HL-60/S4 (cell line): ENCODE results near the gene PRR14L.
"Not testable (repeated sequence)": the region's sequence is repeated elsewhere in the genome, so short reads cannot be mapped to it uniquely, and the experiment has no call there.

Experiments used
- in situ Hi-C: fragments of 300-500 bp; cut with MboI; formaldehyde crosslinking; loops from 2 replicates; pipeline ENCODE4 v1.14.3; 2022; ENCODE audit warnings: low sequenced_read_pairs

Gene PRR14L

GRCh38 chr22:31742115-31742514, 7.8 kb downstream of the PRR14L start:
- in situ Hi-C loops = no loop called here

GRCh38 chr22:31740314-31740713, 9.6 kb downstream of the PRR14L start:
- in situ Hi-C loops = not testable (repeated sequence)

GRCh38 chr22:31739795-31740201, 10.1 kb downstream of the PRR14L start:
- in situ Hi-C loops = no loop called here

- in situ Hi-C loops = no loop called here
These were observed 11.4 kb downstream of the PRR14L start for GRCh38 chr22:31738566-31738965.

- in situ Hi-C loops = no loop called here
These were observed 12.0 kb downstream of the PRR14L start for GRCh38 chr22:31737932-31738331.

DNA sequence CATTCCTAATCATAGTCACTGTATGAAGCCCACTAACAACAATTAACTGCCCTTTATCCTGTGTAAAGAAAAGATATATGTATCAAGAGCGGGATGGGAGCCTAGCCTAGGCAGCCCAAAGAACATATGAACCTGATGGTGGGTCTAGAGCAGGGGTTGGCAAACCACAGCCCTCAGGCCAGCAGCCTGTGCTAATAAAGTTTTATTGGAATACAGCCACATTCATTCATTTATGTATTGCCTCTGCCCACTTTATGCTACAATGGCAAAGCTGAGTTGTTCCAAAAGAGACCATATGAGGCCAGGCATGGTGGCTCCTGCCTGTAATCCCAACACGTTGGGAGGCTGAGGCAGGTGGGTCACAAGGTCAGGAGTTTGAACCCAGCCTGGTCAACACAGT, 13.5 kb downstream of the PRR14L start:
- in situ Hi-C loops = no loop called here

DNA sequence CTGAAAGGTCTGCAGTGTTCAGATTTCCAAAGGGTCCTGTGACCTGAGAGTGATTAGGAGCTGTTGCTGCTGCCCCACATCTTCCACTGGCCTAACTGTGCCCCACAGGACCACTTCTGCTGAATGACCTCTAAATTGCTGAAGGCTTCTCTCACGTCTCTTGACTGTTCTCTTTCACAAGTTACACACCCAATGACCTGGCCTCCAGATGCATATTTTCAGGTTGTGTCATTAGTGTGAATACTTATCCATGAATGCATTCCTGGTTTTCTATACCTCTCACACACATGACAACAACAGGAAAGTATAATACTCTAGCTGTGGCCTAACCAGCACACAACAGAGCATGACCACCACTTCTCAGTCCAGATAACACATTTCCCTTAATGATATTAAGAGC, 15.4 kb downstream of the PRR14L start:
- in situ Hi-C loops = no loop called here

DNA sequence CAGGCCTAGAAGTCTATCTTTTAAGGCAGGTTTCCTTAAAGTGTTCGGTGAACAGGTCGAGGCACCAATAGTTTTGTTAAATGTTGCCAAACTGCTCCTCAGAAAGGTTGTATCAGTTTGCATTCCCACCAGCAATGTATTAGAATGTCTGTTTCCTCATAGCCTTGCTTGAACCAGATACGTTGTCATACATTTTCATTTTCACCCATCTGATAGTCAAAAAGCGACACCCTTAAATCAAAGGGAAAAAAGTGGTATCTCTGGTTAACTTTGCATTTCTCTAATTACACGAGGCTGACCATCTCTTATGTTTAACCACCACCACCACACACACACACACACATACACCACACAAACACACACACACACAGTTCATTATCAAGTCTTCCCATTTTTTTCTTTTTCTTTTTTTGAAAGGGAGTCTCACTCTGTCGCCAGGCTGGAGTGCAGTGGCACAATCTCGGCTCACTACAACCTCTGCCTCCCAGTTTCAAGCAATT, 16.3 kb downstream of the PRR14L start:
- in situ Hi-C loops = no loop called here

GRCh38 chr22:31732089-31732829, 17.7 kb downstream of the PRR14L start:
- in situ Hi-C loops = no loop called here

DNA sequence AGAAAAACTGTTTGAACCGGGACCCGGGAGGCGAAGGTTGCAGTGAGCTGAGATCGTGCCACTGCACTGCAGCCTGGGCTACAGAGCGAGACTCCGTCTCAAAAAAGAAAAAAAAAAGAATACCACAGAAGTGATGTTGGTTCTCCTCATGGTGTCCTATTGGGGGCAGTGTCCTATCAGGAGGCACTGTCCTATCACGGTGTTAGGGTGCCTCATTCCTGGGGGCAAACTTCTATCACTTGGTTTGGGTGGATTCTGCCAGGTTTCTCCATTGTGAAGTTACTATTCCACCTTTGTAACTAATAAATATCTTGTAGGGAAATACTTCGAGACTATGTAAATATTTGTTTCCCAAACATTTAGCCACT, 19.6 kb downstream of the PRR14L start:
- in situ Hi-C loops = no loop called here

DNA sequence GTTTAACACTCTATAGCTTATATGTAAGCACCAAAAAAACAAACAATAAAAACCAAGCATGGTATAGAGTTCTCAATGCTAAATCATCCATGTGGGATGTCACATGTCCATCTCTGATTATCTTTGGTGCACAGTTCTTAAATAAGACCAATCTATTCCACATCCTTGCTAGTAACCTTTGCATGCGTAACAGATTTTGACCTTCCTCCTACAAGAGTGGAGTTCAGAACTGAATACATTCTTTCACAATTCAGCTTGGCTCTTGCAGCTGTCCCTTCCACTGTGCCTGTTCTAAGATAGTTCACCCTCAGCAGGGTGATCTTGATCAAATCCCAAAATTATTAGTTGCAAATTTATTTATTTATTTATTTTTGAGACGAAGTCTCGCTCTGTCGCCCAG, 21.1 kb downstream of the PRR14L start:
- in situ Hi-C loops = no loop called here

- in situ Hi-C loops = no loop called here
These were observed 23.2 kb downstream of the PRR14L start for GRCh38 chr22:31726692-31727091.

- in situ Hi-C loops = no loop called here
These were observed 26.2 kb downstream of the PRR14L start for GRCh38 chr22:31723723-31724122.

DNA sequence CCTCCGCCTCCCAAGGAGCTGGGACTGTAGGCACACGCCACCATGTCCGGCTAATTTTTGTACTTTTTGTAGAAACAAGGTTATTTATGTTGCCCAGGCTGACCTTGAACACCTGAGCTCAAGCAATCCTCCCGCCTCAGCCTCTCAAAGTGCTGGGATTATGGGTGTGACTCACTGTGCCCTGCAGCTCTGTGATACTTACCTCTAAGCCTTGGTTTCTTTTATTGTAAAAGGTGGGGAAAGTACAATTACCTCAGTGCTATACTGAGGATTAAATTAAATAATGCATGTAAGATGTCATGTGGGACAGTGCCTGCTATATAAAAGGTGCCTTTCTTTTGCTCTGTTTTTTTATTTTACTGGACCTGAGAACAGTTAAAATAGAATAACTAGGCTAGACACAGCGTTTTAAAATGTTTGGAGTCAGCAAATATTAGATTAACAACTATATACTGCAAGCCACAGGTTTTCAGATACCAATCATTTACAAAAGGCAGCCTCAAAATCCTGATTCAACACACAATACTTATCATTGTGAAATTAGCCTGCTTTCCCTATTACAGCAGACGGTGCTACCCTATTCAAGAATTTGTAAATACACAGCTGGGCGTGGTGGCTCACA, 30.0 kb downstream of the PRR14L start:
- in situ Hi-C loops = no loop called here

DNA sequence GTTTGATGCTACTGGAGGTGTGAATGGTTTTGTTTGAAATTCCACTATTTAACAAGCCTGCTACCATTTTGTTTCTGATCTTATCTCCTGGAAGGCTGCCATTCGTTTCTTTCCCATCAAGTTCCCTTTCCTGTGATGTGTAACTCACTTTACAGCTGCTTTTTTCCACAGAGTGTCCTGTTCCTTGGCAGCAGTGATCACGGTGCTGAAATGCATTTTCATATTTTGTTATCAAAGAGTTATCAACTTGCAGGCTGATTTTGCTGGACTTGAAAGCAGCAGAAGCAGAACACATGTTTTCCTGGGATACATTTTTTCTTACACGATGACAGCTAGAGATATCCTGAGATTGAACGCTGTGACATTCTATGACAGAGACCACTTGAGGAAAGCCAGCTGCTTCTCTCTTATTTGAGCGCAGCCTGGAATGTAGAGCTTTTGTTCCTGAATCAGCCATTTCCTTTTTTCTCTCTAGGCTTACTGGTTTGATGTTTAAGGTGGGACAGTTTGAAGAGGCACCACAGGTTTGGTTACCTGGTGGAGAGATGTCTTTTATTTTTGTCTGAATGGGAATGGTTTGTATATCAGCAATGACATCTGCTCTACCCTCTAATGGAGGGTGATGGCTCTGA, 34.7 kb downstream of the PRR14L start:
- in situ Hi-C loops = no loop called here

DNA sequence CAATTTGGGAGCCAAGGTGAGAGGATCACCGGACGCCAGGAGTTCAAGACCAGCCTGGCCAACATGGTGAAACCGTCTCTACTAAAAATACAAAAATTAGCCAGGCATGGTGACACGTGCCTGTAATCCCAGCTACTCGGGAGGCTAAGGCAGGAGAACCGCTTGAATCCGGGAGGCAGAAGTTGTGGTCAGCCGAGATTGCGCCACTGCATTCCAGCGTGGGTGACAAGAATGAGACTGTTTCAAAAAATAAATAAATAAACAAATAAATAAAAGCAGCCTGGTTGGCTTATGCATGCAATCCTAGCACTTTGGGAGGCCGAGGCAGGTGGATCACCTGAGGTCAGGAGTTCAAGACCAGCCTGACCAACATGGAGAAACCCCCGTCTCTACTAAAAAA, 38.7 kb downstream of the PRR14L start:
- in situ Hi-C loops = not testable (repeated sequence)

DNA sequence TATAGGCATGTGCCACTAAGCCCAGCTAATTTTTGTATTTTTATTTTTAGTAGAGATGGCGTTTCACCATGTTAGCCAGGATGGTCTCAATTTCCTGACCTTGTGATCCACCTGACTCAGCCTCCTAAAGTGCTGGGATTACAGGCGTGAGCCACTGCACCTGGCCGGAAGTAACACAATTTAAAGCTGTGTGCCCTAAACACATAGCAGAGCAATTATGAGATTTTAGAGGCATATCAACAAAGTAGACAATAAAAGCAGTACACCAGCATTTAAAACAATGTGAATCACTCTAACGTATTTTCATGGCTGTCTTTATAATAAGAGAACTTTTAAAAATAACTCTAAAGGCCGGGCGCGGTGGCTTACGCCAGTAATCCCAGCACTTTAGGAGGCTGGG, 42.4 kb downstream of the PRR14L start:
- in situ Hi-C loops = no loop called here

- in situ Hi-C loops = no loop called here
These were observed 54.5 kb downstream of the PRR14L start for GRCh38 chr22:31695423-31695822.

DNA sequence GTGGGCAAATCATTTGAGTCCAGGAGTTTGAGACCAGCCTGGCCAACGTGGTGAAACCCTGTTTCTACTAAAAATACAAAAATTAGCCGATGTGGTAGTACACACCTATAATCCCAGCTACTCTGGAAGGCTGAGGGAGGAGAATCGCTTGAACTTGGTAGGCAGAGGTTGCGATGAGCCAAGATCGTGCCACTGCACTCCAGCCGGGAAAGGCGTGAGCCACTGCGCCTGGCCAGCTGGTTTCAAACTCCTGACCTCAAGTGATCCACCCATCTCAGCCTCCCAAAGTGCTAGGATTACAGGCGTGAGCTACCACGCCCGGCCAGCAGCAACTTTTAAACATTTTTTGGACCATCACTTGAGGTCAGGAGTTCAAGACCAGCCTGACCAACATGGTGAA, 55.9 kb downstream of the PRR14L start:
- in situ Hi-C loops = not testable (repeated sequence)

DNA sequence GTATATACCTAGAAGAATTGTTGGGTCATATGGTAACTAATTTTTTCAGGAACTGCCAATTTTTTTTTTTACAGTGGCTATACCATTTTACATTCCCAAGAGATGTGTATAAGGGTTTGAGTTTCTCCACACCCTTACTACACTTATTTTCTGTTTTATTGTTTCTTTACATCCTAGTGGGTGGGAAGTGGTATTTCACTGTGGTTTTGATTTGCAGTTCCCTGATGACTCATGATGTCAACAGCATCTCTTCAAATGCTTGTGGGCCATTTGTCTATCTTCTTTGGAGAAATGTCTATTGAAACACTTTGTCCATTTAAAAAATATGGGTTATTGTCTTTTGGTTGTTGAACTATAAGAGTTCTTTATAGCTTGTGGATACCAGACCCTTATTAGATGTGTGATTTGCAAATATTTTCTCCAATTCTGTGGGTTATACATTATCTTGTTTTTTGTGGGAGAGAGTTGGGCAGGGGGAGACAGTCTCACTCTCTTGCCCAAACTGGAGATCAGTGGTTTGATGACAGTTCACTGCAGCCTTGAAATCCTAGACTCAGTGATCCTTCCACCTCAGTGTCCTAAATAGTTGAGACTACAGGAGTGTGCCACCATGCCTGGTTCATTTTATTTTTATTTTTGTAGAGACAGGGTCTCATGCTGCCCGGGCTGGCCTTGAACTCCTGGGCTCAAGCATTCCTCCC, 57.6 kb downstream of the PRR14L start:
- in situ Hi-C loops = no loop called here

DNA sequence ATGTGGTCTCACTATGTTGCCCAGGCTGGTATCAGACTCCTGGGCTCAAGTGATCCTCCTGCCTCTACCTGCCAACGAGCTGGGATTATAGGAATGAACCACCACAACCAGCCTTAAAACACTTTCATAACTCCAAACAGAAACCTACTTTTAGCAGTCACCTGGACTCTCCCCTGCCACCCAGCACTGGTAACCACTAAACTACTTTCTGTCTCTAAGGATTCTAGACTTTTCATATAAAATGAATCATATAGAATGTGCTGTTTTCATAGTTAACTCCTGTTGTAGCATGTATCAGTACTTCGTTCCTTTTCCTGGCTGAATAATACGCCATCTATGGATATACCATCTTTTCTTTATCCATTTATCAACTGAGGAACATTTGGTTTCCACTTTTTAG, 58.5 kb downstream of the PRR14L start:
- in situ Hi-C loops = no loop called here
